IMR-90 (cell line): ENCODE data around the gene PCMTD2. TPM values are rescaled to one million over a fixed set of nuclear protein-coding genes. Genes with fewer than 3 reads are reported as not detected.

Experiments
- ATAC-seq: fragments of 200-7000 bp; cut with Tn5 transposase; 2 replicates; pipeline ENCODE4 v1.9.1; 2020; ENCODE audit warnings: low read depth, mild to moderate bottlenecking, moderate library complexity
- BruUV-seq: library from RNA; stranded (reverse); fragments of 400-500 nt; replicated peaks from 2 replicates; lab custom pipeline; 2021; lab: Mats Ljungman, UMichigan
- CTCF ChIA-PET: fragments of 300-600 bp; formaldehyde crosslinking; extraction: SDS; loops from one replicate; lab custom pipeline; 2021; ENCODE audit warnings: antibody characterized with exemption; lab: Yijun Ruan, JAX
- POLR2A ChIA-PET: fragments of 300-600 bp; sonication (Branson Sonifier 250); formaldehyde crosslinking; loops from one replicate; lab custom pipeline; 2022; ENCODE audit warnings: antibody characterized with exemption; ENCODE audit not compliant: unreplicated experiment; lab: Charles Lee
- DNase-seq: peaks from one replicate; pipeline ENCODE4 v3.0.0; 2013
- H2AFZ ChIP-seq: replicated peaks from 2 replicates; pipeline ENCODE3; 2013; ENCODE audit warnings: low read length, mild to moderate bottlenecking; ENCODE audit not compliant: poor library complexity
- H2AK5ac ChIP-seq: 2 replicates; pipeline ENCODE4 v1.6.1; 2013; ENCODE audit warnings: low read depth, low read length, inconsistent platforms
- H2AK9ac ChIP-seq: replicated peaks from 2 replicates; pipeline ENCODE3; 2013; ENCODE audit warnings: mild to moderate bottlenecking, low read depth, low read length, moderate library complexity; ENCODE audit not compliant: poor library complexity
- H2BK120ac ChIP-seq: 2 replicates; pipeline ENCODE4 v1.6.1; 2013; ENCODE audit warnings: low read depth, low read length, inconsistent platforms
- H2BK15ac ChIP-seq: 3 replicates; pipeline ENCODE4 v1.6.1; 2013; ENCODE audit warnings: low read depth, low read length, inconsistent platforms
- H2BK20ac ChIP-seq: 2 replicates; pipeline ENCODE4 v1.6.1; 2013; ENCODE audit warnings: low read depth, mild to moderate bottlenecking, inconsistent platforms, low read length, moderate library complexity
- H2BK5ac ChIP-seq: 2 replicates; pipeline ENCODE4 v1.6.1; 2013; ENCODE audit warnings: mild to moderate bottlenecking, low read depth, low read length, inconsistent platforms; ENCODE audit not compliant: poor library complexity, severe bottlenecking
- H3K14ac ChIP-seq: replicated peaks from 2 replicates; pipeline ENCODE4 v1.6.1; 2013; ENCODE audit warnings: low read depth, low read length, inconsistent platforms
- H3K18ac ChIP-seq: 2 replicates; pipeline ENCODE4 v1.6.1; 2013; ENCODE audit warnings: low read depth, low read length, control low read depth
- H3K23ac ChIP-seq: 2 replicates; pipeline ENCODE4 v1.6.1; 2013; ENCODE audit warnings: low read depth, low read length, inconsistent platforms
- H3K27ac ChIP-seq: 2 replicates; pipeline ENCODE4 v1.5.1; 2013; ENCODE audit warnings: mild to moderate bottlenecking, control low read depth, low read length; ENCODE audit not compliant: insufficient read depth
- H3K27me3 ChIP-seq: 2 replicates; pipeline ENCODE4 v1.6.1; 2013; ENCODE audit warnings: low read length; ENCODE audit not compliant: control insufficient read depth, insufficient read depth
- H3K36me3 ChIP-seq: 2 replicates; pipeline ENCODE4 v1.6.1; 2013; ENCODE audit warnings: low read length, mixed read lengths; ENCODE audit not compliant: control insufficient read depth, insufficient read depth
- H3K4ac ChIP-seq: 2 replicates; pipeline ENCODE4 v1.6.1; 2013; ENCODE audit warnings: low read depth, low read length, inconsistent platforms
- H3K4me1 ChIP-seq: 2 replicates; pipeline ENCODE4 v1.6.1; 2013; ENCODE audit warnings: low read length, mixed read lengths; ENCODE audit not compliant: control insufficient read depth, insufficient read depth
- H3K4me2 ChIP-seq: 2 replicates; pipeline ENCODE4 v1.6.1; 2013; ENCODE audit warnings: low read depth, mild to moderate bottlenecking, control low read depth, low read length, moderate library complexity
- H3K4me3 ChIP-seq: 2 replicates; pipeline ENCODE4 v1.5.1; 2013; ENCODE audit warnings: low read depth, mild to moderate bottlenecking, control low read depth, low read length, moderate library complexity; ENCODE audit not compliant: insufficient read depth
- H3K56ac ChIP-seq: 2 replicates; pipeline ENCODE4 v1.6.1; 2013; ENCODE audit warnings: low read length, inconsistent platforms; ENCODE audit not compliant: insufficient read depth; ENCODE audit errors: extremely low read depth
- H3K79me1 ChIP-seq, 2 experiments: 2 replicates each; pipeline ENCODE4 v1.6.1; 2013; ENCODE audit warnings: low read length in 2 of 2, inconsistent platforms in 1 of 2, low read depth in 1 of 2
- H3K9ac ChIP-seq: 2 replicates; pipeline ENCODE4 v1.6.1; 2013; ENCODE audit warnings: low read depth, low read length, control low read depth
- H3K9me1 ChIP-seq: 2 replicates; pipeline ENCODE4 v1.6.1; 2013; ENCODE audit warnings: low read length, inconsistent platforms; ENCODE audit not compliant: insufficient read depth
- H3K9me3 ChIP-seq: 2 replicates; pipeline ENCODE4 v1.6.1; 2013; ENCODE audit warnings: low read length; ENCODE audit not compliant: control insufficient read depth, insufficient read depth
- H4K20me1 ChIP-seq: 2 replicates; pipeline ENCODE4 v1.6.1; 2013; ENCODE audit warnings: low read length, inconsistent platforms; ENCODE audit not compliant: insufficient read depth
- H4K5ac ChIP-seq: 2 replicates; pipeline ENCODE4 v1.6.1; 2013; ENCODE audit warnings: mild to moderate bottlenecking, low read depth, low read length, control low read depth
- H4K8ac ChIP-seq, 2 experiments: 2 replicates each; pipeline ENCODE4 v1.6.1; 2013; ENCODE audit warnings: low read depth in 2 of 2, low read length in 2 of 2, control low read depth in 1 of 2, inconsistent platforms in 1 of 2
- H4K91ac ChIP-seq: 2 replicates; pipeline ENCODE4 v1.6.1; 2013; ENCODE audit warnings: low read depth, low read length, inconsistent platforms; ENCODE audit not compliant: insufficient read depth
- BHLHE40 ChIP-seq: fragments of 150-350 bp; IDR thresholded peaks from 2 replicates; pipeline ENCODE4 v1.6.1; 2016; ENCODE audit warnings: mild to moderate bottlenecking, low read depth, low read length
- CEBPB ChIP-seq: IDR thresholded peaks from 2 replicates; pipeline ENCODE4 v1.6.1; 2012; ENCODE audit warnings: low read depth, low read length, improper control_type of control experiment
- CHD1 ChIP-seq: IDR thresholded peaks from 2 replicates; pipeline ENCODE4 v1.6.1; 2012; ENCODE audit warnings: low read depth, low read length, improper control_type of control experiment
- MAZ ChIP-seq: IDR thresholded peaks from 2 replicates; pipeline ENCODE4 v1.6.1; 2012; ENCODE audit warnings: low read depth, mild to moderate bottlenecking, low read length, improper control_type of control experiment, moderate library complexity, borderline replicate concordance
- NFE2L2 ChIP-seq: fragments of 150-350 bp; IDR thresholded peaks from 2 replicates; pipeline ENCODE4 v1.6.1; 2016; ENCODE audit warnings: low read depth, mild to moderate bottlenecking, low read length
- POLR2A ChIP-seq: IDR thresholded peaks from 2 replicates; pipeline ENCODE4 v1.6.1; 2012; ENCODE audit warnings: mild to moderate bottlenecking, low read depth, low read length
- RAD21 ChIP-seq: IDR thresholded peaks from 2 replicates; pipeline ENCODE4 v1.6.1; 2012; ENCODE audit warnings: low read length, improper control_type of control experiment
- RFX5 ChIP-seq: IDR thresholded peaks from 2 replicates; pipeline ENCODE4 v1.8.0; 2012; ENCODE audit warnings: low read depth, mild to moderate bottlenecking, low read length, moderate library complexity
- SMC3 ChIP-seq: fragments of 150-350 bp; IDR thresholded peaks from 2 replicates; pipeline ENCODE4 v1.6.1; 2016; ENCODE audit warnings: low read depth, mild to moderate bottlenecking, antibody characterized with exemption, low read length, moderate library complexity
- WGBS, 2 experiments: methylation state at CpG; one replicate each; pipeline versions ENCODE4 v1.1.5 to v1.1.7; 2013; ENCODE audit warnings: missing lambda C conversion rate in 2 of 2; ENCODE audit not compliant: insufficient read length in 1 of 2; ENCODE audit errors: extremely low coverage in 2 of 2; 5-methylcytosine and 5-hydroxymethylcytosine counted together
- dilution Hi-C: fragments of 300-500 bp; cut with HindIII; formaldehyde crosslinking; loops from one replicate; pipeline ENCODE4 v1.14.3; 2018; ENCODE audit warnings: low sequenced_read_pairs; ENCODE audit not compliant: unreplicated experiment
- in situ Hi-C: fragments of 300-500 bp; cut with MboI; formaldehyde crosslinking; loops from 3 replicates; pipeline ENCODE4 v1.14.3; 2019; ENCODE audit warnings: low sequenced_read_pairs, inconsistent platforms, mixed read lengths
- intact Hi-C: fragments of 100-400 bp; cut with micrococcal nuclease; formaldehyde crosslinking; loops from 2 replicates; pipeline ENCODE4 v1.10.0; 2022
- polyA plus RNA-seq, 3 experiments: library from polyadenylated mRNA; depleted of rRNA; stranded (reverse); fragments of >200 nt; gene quantifications; 2 replicates each; pipeline ENCODE4 v1.2.3, GENCODE V29; 2012; ENCODE audit warnings: low replicate concordance in 1 of 3
- total RNA-seq: library from RNA; depleted of rRNA; stranded (reverse); fragments of >200 nt; gene quantifications from 2 replicates; pipeline ENCODE4 v1.2.3, GENCODE V29; 2012
- TF ChIP-seq, protein P1 (sequence below): fragments of 150-350 bp; IDR thresholded peaks from 2 replicates; pipeline ENCODE4 v1.6.1; 2016; ENCODE audit warnings: low read depth, mild to moderate bottlenecking, low read length, moderate library complexity, borderline replicate concordance
- TF ChIP-seq, protein P2 (sequence below): fragments of 150-350 bp; IDR thresholded peaks from 2 replicates; pipeline ENCODE4 v1.6.1; 2017; ENCODE audit warnings: mild to moderate bottlenecking, antibody characterized with exemption, low read length, low read depth

The PCMTD2 gene
- total and polyA plus RNA-seq, 2 of the 4 experiments (the other 2 are of a cell fraction): 23.6 to 28.3 TPM

DNA sequence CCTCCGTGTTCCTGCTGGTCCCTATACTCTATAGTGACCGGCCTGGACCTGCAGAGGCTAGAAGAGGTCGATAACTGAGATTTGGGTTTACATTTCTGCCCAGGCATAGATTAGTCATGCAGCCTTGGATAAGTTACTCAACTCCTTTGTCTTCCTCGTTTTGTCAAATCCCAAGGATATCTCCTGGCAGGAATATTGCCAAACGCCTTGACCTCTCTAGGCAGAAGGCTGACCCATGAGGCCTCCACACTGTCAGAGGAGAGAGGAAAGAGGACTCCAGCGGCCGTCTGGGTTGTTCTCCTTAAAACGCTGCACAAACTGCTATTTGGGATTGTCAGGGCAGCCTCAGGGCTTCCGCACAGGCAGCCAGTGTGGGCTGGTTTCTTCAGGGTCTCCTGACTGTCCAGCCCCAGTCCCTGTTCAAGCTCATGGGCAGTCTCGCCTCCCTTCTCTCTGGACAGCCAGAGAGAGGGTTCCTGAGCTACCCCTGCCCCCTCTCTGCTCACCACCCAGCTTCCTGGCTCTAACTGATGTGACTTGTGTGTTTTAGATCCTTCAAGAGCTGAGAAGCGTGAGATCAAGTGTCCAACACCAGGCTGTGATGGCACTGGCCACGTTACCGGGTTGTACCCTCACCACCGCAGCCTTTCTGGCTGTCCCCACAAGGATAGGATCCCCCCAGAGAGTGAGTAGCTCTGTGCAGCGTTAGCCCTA, 44.7 kb upstream of the PCMTD2 start:
- Histone ChIP-seq H2BK120ac (no peak overlapping the region), H3K4me3 (no peak overlapping the region), H4K8ac (no peak overlapping the region), H3K9me1 (peaks cover 4% of the 10 kb centered on the region; the same call in 1 of the 2 replicates), H3K9me3 (no peaks in the 10 kb centered on the region), H4K5ac (no peak overlapping the region), H3K4me2 (no peak overlapping the region), H3K4ac (no peak overlapping the region), H3K36me3 (no peaks in the 10 kb centered on the region), H3K79me1 (no peaks in the 10 kb centered on the region), H3K18ac (no peak overlapping the region; the same call in 1 of the 2 replicates), H2BK5ac (no peak overlapping the region), H2AFZ (no peak overlapping the region), H3K9ac (no peak overlapping the region), H2BK15ac (no peak overlapping the region), H3K27me3 (peaks cover 32% of the 10 kb centered on the region), H2BK20ac (no peak overlapping the region), H3K27ac (no peak overlapping the region), H2AK5ac (no peak overlapping the region), H4K91ac (no peak overlapping the region), H3K14ac (no peak overlapping the region), H3K23ac (no peak overlapping the region), H4K20me1 (no peaks in the 10 kb centered on the region), H3K56ac (no peak overlapping the region), H3K4me1 (peaks cover 9% of the 10 kb centered on the region; the same call in 1 of the 2 replicates), H2AK9ac (no peak overlapping the region)
- TF ChIP-seq CEBPB (no peak), NFE2L2 (no peak), RFX5 (no peak), RAD21 (no peak), CHD1 (no peak), MAZ (no peak), POLR2A (no peak), SMC3 (no peak), BHLHE40 (no peak)
- TF ChIP-seq, protein P1, sequence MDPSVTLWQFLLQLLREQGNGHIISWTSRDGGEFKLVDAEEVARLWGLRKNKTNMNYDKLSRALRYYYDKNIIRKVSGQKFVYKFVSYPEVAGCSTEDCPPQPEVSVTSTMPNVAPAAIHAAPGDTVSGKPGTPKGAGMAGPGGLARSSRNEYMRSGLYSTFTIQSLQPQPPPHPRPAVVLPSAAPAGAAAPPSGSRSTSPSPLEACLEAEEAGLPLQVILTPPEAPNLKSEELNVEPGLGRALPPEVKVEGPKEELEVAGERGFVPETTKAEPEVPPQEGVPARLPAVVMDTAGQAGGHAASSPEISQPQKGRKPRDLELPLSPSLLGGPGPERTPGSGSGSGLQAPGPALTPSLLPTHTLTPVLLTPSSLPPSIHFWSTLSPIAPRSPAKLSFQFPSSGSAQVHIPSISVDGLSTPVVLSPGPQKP: no peak
- TF ChIP-seq, protein P2, sequence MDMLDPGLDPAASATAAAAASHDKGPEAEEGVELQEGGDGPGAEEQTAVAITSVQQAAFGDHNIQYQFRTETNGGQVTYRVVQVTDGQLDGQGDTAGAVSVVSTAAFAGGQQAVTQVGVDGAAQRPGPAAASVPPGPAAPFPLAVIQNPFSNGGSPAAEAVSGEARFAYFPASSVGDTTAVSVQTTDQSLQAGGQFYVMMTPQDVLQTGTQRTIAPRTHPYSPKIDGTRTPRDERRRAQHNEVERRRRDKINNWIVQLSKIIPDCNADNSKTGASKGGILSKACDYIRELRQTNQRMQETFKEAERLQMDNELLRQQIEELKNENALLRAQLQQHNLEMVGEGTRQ: no peak
- dilution Hi-C loops (no loop called here), intact Hi-C loops (no loop called here), in situ Hi-C loops (no loop called here)
- ChIA-PET CTCF (no interaction called here), POLR2A (no interaction called here)
- no peak for DNase-seq
- ATAC-seq: 0 out of 2 replicates have a peak, but pooled peaks have one; percentile 8
- WGBS, 2 experiments: 25% methylated on average over 3 of the region's 15 CpGs; no CpG with 5 or more reads in 1 of the 2 experiments
- BruUV-seq: no TSS peak
